IMR-90 (cell line): ENCODE data around the gene HOTAIR. TPM values are rescaled to one million over a fixed set of nuclear protein-coding genes. Genes with fewer than 3 reads are reported as not detected.

Experiments
- ATAC-seq: fragments of 200-7000 bp; cut with Tn5 transposase; 2 replicates; pipeline ENCODE4 v1.9.1; 2020; ENCODE audit warnings: low read depth, mild to moderate bottlenecking, moderate library complexity
- BruUV-seq: library from RNA; stranded (reverse); fragments of 400-500 nt; replicated peaks from 2 replicates; lab custom pipeline; 2021; lab: Mats Ljungman, UMichigan
- CTCF ChIA-PET: fragments of 300-600 bp; formaldehyde crosslinking; extraction: SDS; loops from one replicate; lab custom pipeline; 2021; ENCODE audit warnings: antibody characterized with exemption; lab: Yijun Ruan, JAX
- POLR2A ChIA-PET: fragments of 300-600 bp; sonication (Branson Sonifier 250); formaldehyde crosslinking; loops from one replicate; lab custom pipeline; 2022; ENCODE audit warnings: antibody characterized with exemption; ENCODE audit not compliant: unreplicated experiment; lab: Charles Lee
- DNase-seq: peaks from one replicate; pipeline ENCODE4 v3.0.0; 2013
- H2AFZ ChIP-seq: replicated peaks from 2 replicates; pipeline ENCODE3; 2013; ENCODE audit warnings: low read length, mild to moderate bottlenecking; ENCODE audit not compliant: poor library complexity
- H2AK5ac ChIP-seq: 2 replicates; pipeline ENCODE4 v1.6.1; 2013; ENCODE audit warnings: low read depth, low read length, inconsistent platforms
- H2AK9ac ChIP-seq: replicated peaks from 2 replicates; pipeline ENCODE3; 2013; ENCODE audit warnings: mild to moderate bottlenecking, low read depth, low read length, moderate library complexity; ENCODE audit not compliant: poor library complexity
- H2BK120ac ChIP-seq: 2 replicates; pipeline ENCODE4 v1.6.1; 2013; ENCODE audit warnings: low read depth, low read length, inconsistent platforms
- H2BK15ac ChIP-seq: 3 replicates; pipeline ENCODE4 v1.6.1; 2013; ENCODE audit warnings: low read depth, low read length, inconsistent platforms
- H2BK20ac ChIP-seq: 2 replicates; pipeline ENCODE4 v1.6.1; 2013; ENCODE audit warnings: low read depth, mild to moderate bottlenecking, inconsistent platforms, low read length, moderate library complexity
- H2BK5ac ChIP-seq: 2 replicates; pipeline ENCODE4 v1.6.1; 2013; ENCODE audit warnings: mild to moderate bottlenecking, low read depth, low read length, inconsistent platforms; ENCODE audit not compliant: poor library complexity, severe bottlenecking
- H3K14ac ChIP-seq: replicated peaks from 2 replicates; pipeline ENCODE4 v1.6.1; 2013; ENCODE audit warnings: low read depth, low read length, inconsistent platforms
- H3K18ac ChIP-seq: 2 replicates; pipeline ENCODE4 v1.6.1; 2013; ENCODE audit warnings: low read depth, low read length, control low read depth
- H3K23ac ChIP-seq: 2 replicates; pipeline ENCODE4 v1.6.1; 2013; ENCODE audit warnings: low read depth, low read length, inconsistent platforms
- H3K27ac ChIP-seq: 2 replicates; pipeline ENCODE4 v1.5.1; 2013; ENCODE audit warnings: mild to moderate bottlenecking, control low read depth, low read length; ENCODE audit not compliant: insufficient read depth
- H3K27me3 ChIP-seq: 2 replicates; pipeline ENCODE4 v1.6.1; 2013; ENCODE audit warnings: low read length; ENCODE audit not compliant: control insufficient read depth, insufficient read depth
- H3K36me3 ChIP-seq: 2 replicates; pipeline ENCODE4 v1.6.1; 2013; ENCODE audit warnings: low read length, mixed read lengths; ENCODE audit not compliant: control insufficient read depth, insufficient read depth
- H3K4ac ChIP-seq: 2 replicates; pipeline ENCODE4 v1.6.1; 2013; ENCODE audit warnings: low read depth, low read length, inconsistent platforms
- H3K4me1 ChIP-seq: 2 replicates; pipeline ENCODE4 v1.6.1; 2013; ENCODE audit warnings: low read length, mixed read lengths; ENCODE audit not compliant: control insufficient read depth, insufficient read depth
- H3K4me2 ChIP-seq: 2 replicates; pipeline ENCODE4 v1.6.1; 2013; ENCODE audit warnings: low read depth, mild to moderate bottlenecking, control low read depth, low read length, moderate library complexity
- H3K4me3 ChIP-seq: 2 replicates; pipeline ENCODE4 v1.5.1; 2013; ENCODE audit warnings: low read depth, mild to moderate bottlenecking, control low read depth, low read length, moderate library complexity; ENCODE audit not compliant: insufficient read depth
- H3K56ac ChIP-seq: 2 replicates; pipeline ENCODE4 v1.6.1; 2013; ENCODE audit warnings: low read length, inconsistent platforms; ENCODE audit not compliant: insufficient read depth; ENCODE audit errors: extremely low read depth
- H3K79me1 ChIP-seq, 2 experiments: 2 replicates each; pipeline ENCODE4 v1.6.1; 2013; ENCODE audit warnings: low read length in 2 of 2, inconsistent platforms in 1 of 2, low read depth in 1 of 2
- H3K9ac ChIP-seq: 2 replicates; pipeline ENCODE4 v1.6.1; 2013; ENCODE audit warnings: low read depth, low read length, control low read depth
- H3K9me1 ChIP-seq: 2 replicates; pipeline ENCODE4 v1.6.1; 2013; ENCODE audit warnings: low read length, inconsistent platforms; ENCODE audit not compliant: insufficient read depth
- H3K9me3 ChIP-seq: 2 replicates; pipeline ENCODE4 v1.6.1; 2013; ENCODE audit warnings: low read length; ENCODE audit not compliant: control insufficient read depth, insufficient read depth
- H4K20me1 ChIP-seq: 2 replicates; pipeline ENCODE4 v1.6.1; 2013; ENCODE audit warnings: low read length, inconsistent platforms; ENCODE audit not compliant: insufficient read depth
- H4K5ac ChIP-seq: 2 replicates; pipeline ENCODE4 v1.6.1; 2013; ENCODE audit warnings: mild to moderate bottlenecking, low read depth, low read length, control low read depth
- H4K8ac ChIP-seq, 2 experiments: 2 replicates each; pipeline ENCODE4 v1.6.1; 2013; ENCODE audit warnings: low read depth in 2 of 2, low read length in 2 of 2, control low read depth in 1 of 2, inconsistent platforms in 1 of 2
- H4K91ac ChIP-seq: 2 replicates; pipeline ENCODE4 v1.6.1; 2013; ENCODE audit warnings: low read depth, low read length, inconsistent platforms; ENCODE audit not compliant: insufficient read depth
- CHD1 ChIP-seq: IDR thresholded peaks from 2 replicates; pipeline ENCODE4 v1.6.1; 2012; ENCODE audit warnings: low read depth, low read length, improper control_type of control experiment
- CTCF ChIP-seq: conservative IDR thresholded peaks from 2 replicates; pipeline ENCODE4 v1.5.1; 2012; ENCODE audit warnings: mild to moderate bottlenecking, low read depth, low read length, improper control_type of control experiment
- FOS ChIP-seq: fragments of 150-350 bp; IDR thresholded peaks from 2 replicates; pipeline ENCODE4 v1.6.1; 2016; ENCODE audit warnings: low read depth, low read length
- MAFK ChIP-seq: IDR thresholded peaks from 2 replicates; pipeline ENCODE4 v1.6.1; 2012; ENCODE audit warnings: low read depth, low read length, improper control_type of control experiment
- MAZ ChIP-seq: IDR thresholded peaks from 2 replicates; pipeline ENCODE4 v1.6.1; 2012; ENCODE audit warnings: low read depth, mild to moderate bottlenecking, low read length, improper control_type of control experiment, moderate library complexity, borderline replicate concordance
- NFE2L2 ChIP-seq: fragments of 150-350 bp; IDR thresholded peaks from 2 replicates; pipeline ENCODE4 v1.6.1; 2016; ENCODE audit warnings: low read depth, mild to moderate bottlenecking, low read length
- POLR2A ChIP-seq: IDR thresholded peaks from 2 replicates; pipeline ENCODE4 v1.6.1; 2012; ENCODE audit warnings: mild to moderate bottlenecking, low read depth, low read length
- RAD21 ChIP-seq: IDR thresholded peaks from 2 replicates; pipeline ENCODE4 v1.6.1; 2012; ENCODE audit warnings: low read length, improper control_type of control experiment
- RCOR1 ChIP-seq: IDR thresholded peaks from 2 replicates; pipeline ENCODE4 v1.6.1; 2012; ENCODE audit warnings: mild to moderate bottlenecking, low read length, improper control_type of control experiment; ENCODE audit not compliant: insufficient replicate concordance
- RFX5 ChIP-seq: IDR thresholded peaks from 2 replicates; pipeline ENCODE4 v1.8.0; 2012; ENCODE audit warnings: low read depth, mild to moderate bottlenecking, low read length, moderate library complexity
- SMC3 ChIP-seq: fragments of 150-350 bp; IDR thresholded peaks from 2 replicates; pipeline ENCODE4 v1.6.1; 2016; ENCODE audit warnings: low read depth, mild to moderate bottlenecking, antibody characterized with exemption, low read length, moderate library complexity
- WGBS, 2 experiments: methylation state at CpG; one replicate each; pipeline versions ENCODE4 v1.1.5 to v1.1.7; 2013; ENCODE audit warnings: missing lambda C conversion rate in 2 of 2; ENCODE audit not compliant: insufficient read length in 1 of 2; ENCODE audit errors: extremely low coverage in 2 of 2; 5-methylcytosine and 5-hydroxymethylcytosine counted together
- dilution Hi-C: fragments of 300-500 bp; cut with HindIII; formaldehyde crosslinking; loops from one replicate; pipeline ENCODE4 v1.14.3; 2018; ENCODE audit warnings: low sequenced_read_pairs; ENCODE audit not compliant: unreplicated experiment
- in situ Hi-C: fragments of 300-500 bp; cut with MboI; formaldehyde crosslinking; loops from 3 replicates; pipeline ENCODE4 v1.14.3; 2019; ENCODE audit warnings: low sequenced_read_pairs, inconsistent platforms, mixed read lengths
- intact Hi-C: fragments of 100-400 bp; cut with micrococcal nuclease; formaldehyde crosslinking; loops from 2 replicates; pipeline ENCODE4 v1.10.0; 2022
- polyA plus RNA-seq, 3 experiments: library from polyadenylated mRNA; depleted of rRNA; stranded (reverse); fragments of >200 nt; gene quantifications; 2 replicates each; pipeline ENCODE4 v1.2.3, GENCODE V29; 2012; ENCODE audit warnings: low replicate concordance in 1 of 3
- total RNA-seq: library from RNA; depleted of rRNA; stranded (reverse); fragments of >200 nt; gene quantifications from 2 replicates; pipeline ENCODE4 v1.2.3, GENCODE V29; 2012

The HOTAIR gene
- total and polyA plus RNA-seq, 2 of the 4 experiments (the other 2 are of a cell fraction) = not detected

GRCh38 chr12:53982648-53983567 is 8.2 kb upstream of the HOTAIR start (continued):
- TF ChIP-seq NFE2L2 = no peak

- Histone ChIP-seq H4K91ac (no peak overlapping the region), H3K9me3 (peaks cover 4% of the 10 kb centered on the region), H3K4me1 (no peaks in the 10 kb centered on the region), H3K4me3 (no peak overlapping the region), H2BK20ac (no peak overlapping the region), H3K56ac (no peak overlapping the region), H3K27me3 (peaks cover 93% of the 10 kb centered on the region), H4K20me1 (no peaks in the 10 kb centered on the region), H2BK120ac (no peak overlapping the region), H3K9ac (no peak overlapping the region), H3K79me1 (no peaks in the 10 kb centered on the region), H2AK5ac (no peak overlapping the region), H3K9me1 (no peaks in the 10 kb centered on the region), H2AK9ac (no peak overlapping the region), H2BK15ac (no peak overlapping the region), H3K4me2 (no peak overlapping the region), H3K18ac (no peak overlapping the region), H4K8ac (no peak overlapping the region), H4K5ac (no peak overlapping the region), H2AFZ (no peak overlapping the region), H3K36me3 (no peaks in the 10 kb centered on the region), H3K27ac (no peak overlapping the region), H3K23ac (no peak overlapping the region), H3K14ac (no peak overlapping the region), H3K4ac (no peak overlapping the region), H2BK5ac (no peak overlapping the region)
- WGBS, 2 experiments = 9% methylated on average over 18 of the region's 30 CpGs; no CpG with 5 or more reads in 1 of the 2 experiments
- ChIA-PET POLR2A (no interaction called here), CTCF (no interaction called here)
- TF ChIP-seq RAD21 = no peak
- no peak for TF ChIP-seq CTCF
- no peak for TF ChIP-seq MAFK
- no peak for TF ChIP-seq POLR2A
- no peak for TF ChIP-seq CHD1
- no peak for TF ChIP-seq RCOR1
- TF ChIP-seq RFX5 = no peak
- no peak for TF ChIP-seq FOS
- TF ChIP-seq SMC3 = no peak
- TF ChIP-seq MAZ = no peak
- no peak for ATAC-seq
- no peak for DNase-seq
- dilution Hi-C loops = no loop called here
- in situ Hi-C loops = no loop called here
- no TSS peak for BruUV-seq
- intact Hi-C loops = no loop called here
Observed at GRCh38 chr12:53981634-53982565, 7.1 kb upstream of the HOTAIR start.
